HCT116 (cell line): ENCODE measurements around the gene MCOLN1. TPM values are rescaled to one million over a fixed set of nuclear protein-coding genes. Genes with fewer than 3 reads are reported as not detected.

Experiments
- ATAC-seq: fragments of 200-7000 bp; cut with Tn5 transposase; 2 replicates; pipeline ENCODE4 v1.9.1; 2020; ENCODE audit warnings: mild to moderate bottlenecking, moderate library complexity
- BruUV-seq: library from RNA; stranded (reverse); fragments of 400-500 nt; replicated peaks from 2 replicates; lab custom pipeline; 2021; lab: Mats Ljungman, UMichigan
- CTCF ChIA-PET: fragments of 300-600 bp; sonication (Branson Sonifier 250); formaldehyde crosslinking; loops from one replicate; lab custom pipeline; 2021; ENCODE audit warnings: antibody characterized with exemption; lab: Charles Lee
- POLR2A ChIA-PET: fragments of 300-600, 350-600 bp; sonication (Branson Sonifier 250); formaldehyde crosslinking; loops from one replicate; lab custom pipeline; 2021; ENCODE audit warnings: antibody characterized with exemption; lab: Charles Lee
- RAD21 ChIA-PET, 2 experiments: fragments of 300-600 bp; sonication (Branson Sonifier 250); formaldehyde crosslinking; loops; one replicate each; lab custom pipeline; 2023; ENCODE audit warnings: low total read pairs in 2 of 2; ENCODE audit not compliant: uncharacterized antibody in 2 of 2, unreplicated experiment in 2 of 2, low non-redundant PET in 1 of 2; lab: Charles Lee
- DNase-seq: peaks from one replicate; pipeline ENCODE4 v3.0.0-alpha.2; 2010; ENCODE audit warnings: low read depth, low spot score
- H2AFZ ChIP-seq: fragments of 200-600 bp; shearing (Covaris generic), sonication (generic); 2 replicates; pipeline ENCODE4 v1.6.1; 2017; ENCODE audit warnings: low read depth, mixed run types, mixed read lengths, antibody characterized with exemption, low read length; ENCODE audit not compliant: poor library complexity, severe bottlenecking
- H3K27ac ChIP-seq: 2 replicates; pipeline ENCODE4 v1.5.1; 2012; ENCODE audit warnings: low read depth, low read length
- H3K27me3 ChIP-seq: fragments of 200-600 bp; sonication (generic); 2 replicates; pipeline ENCODE4 v1.6.1; 2016; ENCODE audit warnings: mixed run types, low read length, mixed read lengths; ENCODE audit not compliant: insufficient read depth
- H3K36me3 ChIP-seq, 2 experiments: fragments of 200-500 bp in 1 of 2; fragments of 200-600 bp in 1 of 2; sonication (Bioruptor generic) in 1 of 2; sonication (generic) in 1 of 2; 2 replicates each; pipeline versions ENCODE4 v1.5.1 to v1.6.1; 2014 to 2016; ENCODE audit warnings: low read length in 2 of 2, inconsistent platforms in 1 of 2, mixed read lengths in 1 of 2, mixed run types in 1 of 2; ENCODE audit not compliant: insufficient read depth in 2 of 2, control insufficient read depth in 1 of 2
- H3K4me1 ChIP-seq, 2 experiments: fragments of 200-600 bp in 1 of 2; sonication (generic) in 1 of 2; 2 replicates each; pipeline versions ENCODE4 v1.5.1 to v1.6.1; 2012 to 2017; ENCODE audit warnings: low read length in 2 of 2, inconsistent platforms in 1 of 2, mild to moderate bottlenecking in 1 of 2, mixed read lengths in 1 of 2, mixed run types in 1 of 2, moderate library complexity in 1 of 2; ENCODE audit not compliant: insufficient read depth in 2 of 2, control insufficient read depth in 1 of 2
- H3K4me2 ChIP-seq: fragments of 200-600 bp; sonication (generic); 2 replicates; pipeline ENCODE4 v1.6.1; 2017; ENCODE audit warnings: mixed run types, low read length, mixed read lengths
- H3K4me3 ChIP-seq, 2 experiments: fragments of 200-600 bp in 1 of 2; sonication (generic) in 1 of 2; replicated peaks in 1 of 2; 2 replicates each; pipeline ENCODE4 v1.5.1; 2011 to 2016; ENCODE audit warnings: low read length in 2 of 2, control low read depth in 1 of 2, low read depth in 1 of 2, mild to moderate bottlenecking in 1 of 2, mixed read lengths in 1 of 2, mixed run types in 1 of 2
- H3K79me2 ChIP-seq: fragments of 200-600 bp; sonication (generic); 2 replicates; pipeline ENCODE4 v1.6.1; 2017; ENCODE audit warnings: mild to moderate bottlenecking, mixed run types, low read length, moderate library complexity, mixed read lengths; ENCODE audit not compliant: insufficient read depth
- H3K9ac ChIP-seq: fragments of 200-600 bp; sonication (generic); 2 replicates; pipeline ENCODE4 v1.6.1; 2016; ENCODE audit warnings: low read length, mixed read lengths
- H3K9me2 ChIP-seq: fragments of 200-600 bp; sonication (generic), shearing (Covaris generic); 2 replicates; pipeline ENCODE4 v1.6.1; 2017; ENCODE audit warnings: mixed run types, mild to moderate bottlenecking, moderate library complexity; ENCODE audit not compliant: insufficient read depth
- H3K9me3 ChIP-seq, 2 experiments: fragments of 200-500 bp in 1 of 2; fragments of 200-600 bp in 1 of 2; sonication (Bioruptor generic) in 1 of 2; sonication (generic) in 1 of 2; 2 replicates each; pipeline ENCODE4 v1.6.1; 2014 to 2017; ENCODE audit warnings: low read length in 2 of 2, mixed read lengths in 2 of 2, inconsistent platforms in 1 of 2, low read depth in 1 of 2, mild to moderate bottlenecking in 1 of 2, mixed run types in 1 of 2, moderate library complexity in 1 of 2; ENCODE audit not compliant: control insufficient read depth in 1 of 2, insufficient read depth in 1 of 2
- H4K20me1 ChIP-seq: fragments of 200-600 bp; sonication (generic), shearing (Covaris generic); 2 replicates; pipeline ENCODE4 v1.6.1; 2017; ENCODE audit warnings: mixed run types, mild to moderate bottlenecking, moderate library complexity; ENCODE audit not compliant: insufficient read depth
- ATF3 ChIP-seq: IDR thresholded peaks from 2 replicates; pipeline ENCODE4 v1.6.1; 2012
- CBX3 ChIP-seq: IDR thresholded peaks from 2 replicates; pipeline ENCODE4 v1.6.1; 2012; ENCODE audit warnings: low read depth
- CEBPB ChIP-seq: IDR thresholded peaks from 2 replicates; pipeline ENCODE4 v1.6.1; 2012; ENCODE audit warnings: low read depth
- CTCF ChIP-seq, 3 experiments: fragments of 200-600 bp in 1 of 3; sonication (generic) in 1 of 3; IDR thresholded peaks in 2 of 3; conservative IDR thresholded peaks in 1 of 3; 2 replicates each; pipeline ENCODE4 v1.5.1; 2012 to 2017; ENCODE audit warnings: low read depth in 2 of 3, low read length in 2 of 3, antibody characterized with exemption in 1 of 3, borderline replicate concordance in 1 of 3, control low read depth in 1 of 3, mild to moderate bottlenecking in 1 of 3, mixed read lengths in 1 of 3, mixed run types in 1 of 3, moderate library complexity in 1 of 3; ENCODE audit not compliant: insufficient read depth in 1 of 3
- EGR1 ChIP-seq: IDR thresholded peaks from 2 replicates; pipeline ENCODE4 v1.6.1; 2012; ENCODE audit warnings: low read depth
- ELF1 ChIP-seq: IDR thresholded peaks from 2 replicates; pipeline ENCODE4 v1.6.1; 2012; ENCODE audit warnings: low read depth, borderline replicate concordance
- EZH2 ChIP-seq: fragments of 200-600 bp; sonication (generic); IDR thresholded peaks from 2 replicates; pipeline ENCODE4 v1.6.1; 2017; ENCODE audit warnings: antibody characterized with exemption, mixed run types
- JUND ChIP-seq: IDR thresholded peaks from 2 replicates; pipeline ENCODE4 v1.6.1; 2012
- POLR2A ChIP-seq: IDR thresholded peaks from 2 replicates; pipeline ENCODE4 v1.7.0; 2011; ENCODE audit warnings: borderline replicate concordance; ENCODE audit not compliant: insufficient read depth, insufficient read length; ENCODE audit errors: extremely low read depth
- RAD21 ChIP-seq: IDR thresholded peaks from 2 replicates; pipeline ENCODE4 v1.6.1; 2012; ENCODE audit warnings: low read depth, mild to moderate bottlenecking
- SIN3A ChIP-seq: IDR thresholded peaks from 2 replicates; pipeline ENCODE4 v1.6.1; 2012; ENCODE audit warnings: low read depth
- SRF ChIP-seq: IDR thresholded peaks from 2 replicates; pipeline ENCODE4 v1.6.1; 2012; ENCODE audit warnings: low read depth
- TCF7L2 ChIP-seq: IDR thresholded peaks from 2 replicates; pipeline ENCODE4 v1.7.0; 2011; ENCODE audit warnings: borderline replicate concordance, inconsistent platforms; ENCODE audit not compliant: insufficient read depth, insufficient read length; ENCODE audit errors: extremely low read depth
- YY1 ChIP-seq: IDR thresholded peaks from 2 replicates; pipeline ENCODE4 v1.6.1; 2011; ENCODE audit warnings: low read length, low read depth, moderate library complexity, mild to moderate bottlenecking; ENCODE audit not compliant: insufficient replicate concordance; ENCODE audit errors: extremely low read depth
- ZFX ChIP-seq: fragments of 450-650 bp; IDR thresholded peaks from 2 replicates; pipeline ENCODE4 v1.6.1; 2017
- ZNF274 ChIP-seq: fragments of 200-500 bp; sonication (Bioruptor generic); IDR thresholded peaks from 2 replicates; pipeline ENCODE4 v1.6.1; 2014; ENCODE audit warnings: mild to moderate bottlenecking, low read depth, low read length, inconsistent platforms
- intact Hi-C: fragments of 100-400 bp; cut with micrococcal nuclease; formaldehyde crosslinking; loops from 2 replicates; pipeline ENCODE4 v1.10.0; 2022
- total RNA-seq: library from RNA; stranded (reverse); gene quantifications from one replicate; pipeline ENCODE4 v1.2.1, GENCODE V29; 2021; ENCODE audit not compliant: unreplicated experiment

The MCOLN1 gene
- total RNA-seq, 1 experiment from 2014 or later: 19.1 TPM

DNA sequence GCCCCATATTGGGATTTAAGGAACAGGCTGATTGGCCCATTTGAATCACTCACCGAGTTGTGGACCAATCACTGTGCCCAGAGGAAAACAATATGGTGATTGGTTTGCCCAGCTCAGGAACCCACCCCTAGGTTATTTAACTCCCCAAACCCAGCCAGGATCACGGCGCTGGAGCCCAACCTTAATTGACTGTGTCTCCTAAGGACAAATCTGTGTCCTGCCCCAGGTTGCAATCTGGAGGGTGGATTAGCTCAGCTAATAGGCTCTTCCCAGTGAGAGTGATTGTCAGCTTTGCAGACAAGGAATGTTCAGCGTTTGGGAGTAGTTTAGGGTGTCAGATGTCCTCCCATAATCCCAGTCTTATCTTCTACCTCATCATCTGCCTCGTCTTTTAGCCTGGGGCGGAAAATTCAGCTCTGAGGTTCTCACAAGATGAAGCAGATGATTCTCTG is 10.0 kb upstream of the MCOLN1 start:
- POLR2A ChIA-PET: no interaction called here
- CTCF ChIA-PET: interaction anchor here (1.3 kb wide), 1 partner anchor 56 kb away, joined by 3 read pairs; no protein-coding TSS in a partner anchor
- no peak overlapping the region for H2AFZ ChIP-seq
- no peak overlapping the region for H3K9ac ChIP-seq
- H3K4me3 ChIP-seq: no peak overlapping the region
- H3K4me1 ChIP-seq: peaks cover 13 to 31% of the 10 kb centered on the region in 2 experiments
- BruUV-seq: no TSS peak
- H3K27ac ChIP-seq: no peak overlapping the region
- H3K9me3 ChIP-seq: no peaks in the 10 kb centered on the region
- H3K36me3 ChIP-seq: no peaks in the 10 kb centered on the region
- RAD21 ChIA-PET: interaction anchor here in 1 of 2 experiments (0.6 kb wide), 1 partner anchor 20 kb away, joined by 3 read pairs; no protein-coding TSS in a partner anchor
- H3K9me2 ChIP-seq: no peaks in the 10 kb centered on the region
- H3K79me2 ChIP-seq: no peaks in the 10 kb centered on the region
- TF ChIP-seq ATF3: no peak
- peak; percentile 62 for TF ChIP-seq POLR2A
- TF ChIP-seq, all 23 proteins: peak for 1
- H3K27me3 ChIP-seq: no peaks in the 10 kb centered on the region
- H3K4me2 ChIP-seq: no peak overlapping the region
- DNase-seq (no peak), ATAC-seq (no peak)
- H4K20me1 ChIP-seq: no peaks in the 10 kb centered on the region
- intact Hi-C loops: no loop called here

DNA sequence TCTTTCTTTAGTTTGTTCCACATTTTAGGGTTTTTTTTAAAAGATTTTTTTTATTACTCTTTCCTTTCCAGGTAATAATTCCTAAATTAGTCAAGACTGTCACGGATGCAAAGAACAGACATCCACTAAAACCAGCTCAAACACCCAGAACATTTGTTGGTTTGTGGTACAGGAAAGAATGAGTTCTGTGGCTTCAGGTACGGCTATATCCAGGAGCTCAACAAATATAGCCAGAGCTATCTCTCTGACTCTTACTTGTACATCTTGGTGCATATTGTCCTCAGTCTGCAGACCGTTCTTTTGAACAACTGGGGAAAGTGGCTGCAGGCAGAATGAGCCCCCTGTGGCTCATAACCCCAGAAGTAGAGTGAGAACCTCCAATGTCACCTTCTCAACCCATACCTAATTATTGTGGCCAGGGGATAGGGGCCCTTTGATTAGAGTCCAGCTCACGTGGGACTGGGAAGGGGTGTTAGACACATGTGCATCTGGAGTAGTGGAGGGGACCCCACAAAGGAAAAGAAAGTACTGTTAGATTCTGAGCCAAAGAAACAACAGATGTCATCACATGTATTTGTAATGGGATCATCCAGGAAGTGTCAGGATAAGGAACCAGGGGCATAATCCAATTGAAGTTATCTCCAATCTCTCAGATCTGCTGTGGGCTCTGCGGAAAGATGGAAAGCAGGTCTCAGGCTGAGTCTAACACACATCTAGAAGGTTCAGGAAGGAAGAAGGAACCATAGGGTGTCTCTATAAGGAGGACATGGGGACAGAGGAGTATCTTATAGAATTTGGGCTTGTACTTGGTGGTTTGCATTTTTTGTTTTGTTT is 8.4 kb upstream of the MCOLN1 start:
- CTCF ChIA-PET: interaction anchor here (1.3 kb wide), 1 partner anchor 54 kb away, joined by 3 read pairs; no protein-coding TSS in a partner anchor
- Histone ChIP-seq H3K4me2 (no peak overlapping the region), H3K9ac (no peak overlapping the region), H3K4me3 (no peak overlapping the region)
- POLR2A ChIA-PET: interaction anchor here (2.3 kb wide), 1 partner anchor 8 kb away, joined by 9 read pairs; no protein-coding TSS in a partner anchor
- no peak for TF ChIP-seq YY1
- no peak for TF ChIP-seq POLR2A
- no peak for TF ChIP-seq EGR1
- no peak for TF ChIP-seq ATF3
- TF ChIP-seq TCF7L2: no peak
- TF ChIP-seq SRF: no peak
- TF ChIP-seq CBX3: no peak
- no peak for TF ChIP-seq CTCF (IDR thresholded peaks at IDR 0.05 in 2 of 3, conservative IDR thresholded peaks at IDR 0.05 in 1 of 3; ENCODE audit: borderline replicate concordance in 1 of 3, insufficient read depth in 1 of 3, low read depth in 2 of 3, low read length in 2 of 3)
- no peak for TF ChIP-seq ELF1
- no peak for TF ChIP-seq ZFX
- TF ChIP-seq SIN3A: no peak
- TF ChIP-seq CEBPB: no peak
- TF ChIP-seq ZNF274: no peak
- TF ChIP-seq EZH2: no peak
- TF ChIP-seq JUND: no peak
- no peak for TF ChIP-seq RAD21
- TF ChIP-seq, all 23 proteins: peak for 0
- RAD21 ChIA-PET: no interaction called here
- no peaks in the 10 kb centered on the region for H3K36me3 ChIP-seq
- intact Hi-C loops: no loop called here
- ATAC-seq: no peak
- H3K4me1 ChIP-seq: peaks cover 6 to 20% of the 10 kb centered on the region in 2 experiments
- no peak for DNase-seq
- H4K20me1 ChIP-seq: no peaks in the 10 kb centered on the region
- no peaks in the 10 kb centered on the region for H3K9me3 ChIP-seq
- no peaks in the 10 kb centered on the region for H3K27me3 ChIP-seq
- no peak overlapping the region for H3K27ac ChIP-seq
- H3K79me2 ChIP-seq: no peaks in the 10 kb centered on the region
- no peaks in the 10 kb centered on the region for H3K9me2 ChIP-seq
- no TSS peak for BruUV-seq
- H2AFZ ChIP-seq: no peak overlapping the region
